Measurements from ENCODE around the gene SSX4B.
"Not testable (repeated sequence)": the region's sequence is repeated elsewhere in the genome, so short reads cannot be mapped to it uniquely, and the experiment has no call there.

- TF ChIP-seq CTCF, POLR2A (IDR thresholded peaks at IDR 0.05): not testable (repeated sequence)
Observed at GRCh38 chrX:48430166-48430565, 18.4 kb upstream of the SSX4B start.

Data from Peyer's patch (tissue), 4 donors.